HPDE6-E6E7 (cell line): ENCODE measurements around the gene MRM1.
A peak's percentile ranks its signal among the peaks of the same experiment; 100 is the strongest.

Experiments used
- DNase-seq: peaks from one replicate; pipeline ENCODE4 v3.0.0; 2011; ENCODE audit warnings: missing footprints; ENCODE audit errors: extremely low spot score

Gene MRM1, protein sequence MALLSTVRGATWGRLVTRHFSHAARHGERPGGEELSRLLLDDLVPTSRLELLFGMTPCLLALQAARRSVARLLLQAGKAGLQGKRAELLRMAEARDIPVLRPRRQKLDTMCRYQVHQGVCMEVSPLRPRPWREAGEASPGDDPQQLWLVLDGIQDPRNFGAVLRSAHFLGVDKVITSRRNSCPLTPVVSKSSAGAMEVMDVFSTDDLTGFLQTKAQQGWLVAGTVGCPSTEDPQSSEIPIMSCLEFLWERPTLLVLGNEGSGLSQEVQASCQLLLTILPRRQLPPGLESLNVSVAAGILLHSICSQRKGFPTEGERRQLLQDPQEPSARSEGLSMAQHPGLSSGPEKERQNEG

DNA sequence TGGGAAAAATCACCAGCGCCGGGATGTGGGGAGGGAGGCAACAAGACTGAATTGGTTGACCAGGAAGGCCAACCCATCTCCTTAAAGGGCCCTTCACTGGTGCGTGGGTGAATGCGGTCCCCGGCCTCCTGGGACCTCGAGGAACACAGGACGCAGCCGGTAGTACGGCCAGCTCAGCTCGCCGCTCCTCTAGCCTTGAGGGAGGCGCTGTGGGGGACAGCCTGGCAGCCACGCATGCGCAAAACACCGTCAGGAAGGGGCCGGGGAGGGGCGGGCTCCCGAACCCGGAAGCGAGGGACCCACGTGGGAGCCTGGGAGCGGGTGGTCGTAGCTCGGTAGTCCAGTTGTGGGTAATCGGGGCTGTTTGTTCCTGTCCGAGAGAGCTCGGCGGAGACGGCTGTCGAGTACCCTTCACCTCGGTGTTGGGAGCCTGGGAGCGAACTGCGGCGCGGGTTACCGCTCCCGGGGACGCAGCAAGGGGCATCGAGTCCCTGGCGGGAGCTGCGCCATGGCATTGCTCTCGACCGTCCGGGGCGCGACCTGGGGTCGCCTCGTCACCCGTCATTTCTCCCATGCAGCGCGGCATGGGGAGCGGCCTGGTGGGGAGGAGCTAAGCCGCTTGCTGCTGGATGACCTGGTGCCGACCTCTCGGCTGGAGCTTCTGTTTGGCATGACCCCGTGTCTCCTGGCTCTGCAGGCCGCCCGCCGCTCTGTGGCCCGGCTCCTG, at the start of gene MRM1:
Gene MRM1 (plus strand): TSS at position 281 of the 727 bp plus-strand sequence. CDS start 228 bp downstream, at position 509.
- DNase-seq: peak; percentile 84

DNA sequence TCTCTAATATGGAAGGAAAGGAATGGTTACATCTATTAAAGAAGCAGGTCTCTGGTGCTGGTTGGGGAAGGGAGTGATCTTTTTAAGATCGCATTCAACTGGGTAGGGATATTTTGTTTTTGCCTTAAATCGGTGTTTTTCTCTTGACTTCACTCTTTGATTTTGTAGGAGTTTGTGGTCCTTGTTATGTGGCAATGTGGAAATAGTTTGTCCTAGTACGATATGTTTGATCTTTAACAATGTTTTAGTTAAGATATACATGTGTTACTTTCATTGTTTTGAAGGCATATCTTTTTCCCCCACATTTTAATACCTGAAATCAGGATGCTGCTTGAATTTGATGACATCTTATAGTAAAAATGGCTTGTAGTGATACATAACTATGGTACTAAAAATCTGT, 47.9 kb upstream of the MRM1 start:
- DNase-seq: no peak

- no peak for DNase-seq
Measured at GRCh38 chr17:36566081-36566480, 35.3 kb upstream of the MRM1 start.

DNA sequence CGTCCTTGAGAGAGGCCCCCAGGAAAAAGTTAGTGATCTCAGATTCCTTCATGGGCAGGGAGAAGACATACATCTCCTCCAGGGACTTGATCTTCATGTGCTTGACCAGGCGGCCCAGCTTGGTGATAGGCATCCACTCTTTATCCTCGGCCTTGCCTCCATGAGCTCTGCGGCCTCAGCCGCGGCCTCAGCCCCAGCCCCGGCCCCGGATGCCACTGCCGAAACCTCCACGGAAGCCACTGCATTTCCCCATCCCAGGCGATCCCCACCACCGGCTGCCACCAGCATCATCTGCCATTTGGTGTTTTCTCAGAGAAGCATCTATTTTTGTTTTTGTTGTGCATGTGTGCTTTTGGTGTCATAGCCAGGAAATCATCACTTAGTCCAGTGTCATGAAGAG, 26.4 kb upstream of the MRM1 start:
- no peak for DNase-seq

- no peak for DNase-seq
Measured at GRCh38 chr17:36576793-36577192, 24.6 kb upstream of the MRM1 start.

- no peak for DNase-seq
Measured at GRCh38 chr17:36578671-36579070, 22.7 kb upstream of the MRM1 start.

- DNase-seq: no peak
Measured at GRCh38 chr17:36583787-36584186, 17.6 kb upstream of the MRM1 start.

GRCh38 chr17:36586138-36586537, 15.2 kb upstream of the MRM1 start:
- no peak for DNase-seq

DNA sequence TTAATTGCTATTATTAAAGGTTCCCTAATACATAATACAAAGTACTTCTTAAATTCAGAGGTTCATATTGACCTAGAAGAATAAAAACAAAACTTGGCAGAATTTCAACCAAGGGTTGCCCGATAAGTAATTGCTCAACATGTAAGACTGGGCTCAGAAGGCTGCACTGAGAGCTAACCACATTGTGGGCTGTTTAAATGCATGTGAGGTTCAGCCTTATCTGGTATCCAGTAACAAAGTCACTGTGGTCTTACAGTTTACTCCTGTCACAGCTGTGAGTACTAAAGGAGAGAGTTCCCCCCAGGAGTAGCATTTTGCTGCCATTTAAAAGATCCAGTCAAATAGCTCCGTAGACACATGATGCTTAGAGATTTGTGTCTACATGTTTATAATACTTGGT, 11.3 kb upstream of the MRM1 start:
- no peak for DNase-seq

GRCh38 chr17:36591434-36592315, 9.7 kb upstream of the MRM1 start, which contains the start of gene DHRS11:
Gene DHRS11 (plus strand): TSS chr17:36591879. CDS start chr17:36592010, 131 bp downstream.
- peak; percentile 93 for DNase-seq

GRCh38 chr17:36592316-36592715, 9.1 kb upstream of the MRM1 start:
- DNase-seq: no peak

GRCh38 chr17:36592716-36593321, 8.6 kb upstream of the MRM1 start:
- no peak for DNase-seq

GRCh38 chr17:36593656-36594316, 7.6 kb upstream of the MRM1 start:
- no peak for DNase-seq

DNA sequence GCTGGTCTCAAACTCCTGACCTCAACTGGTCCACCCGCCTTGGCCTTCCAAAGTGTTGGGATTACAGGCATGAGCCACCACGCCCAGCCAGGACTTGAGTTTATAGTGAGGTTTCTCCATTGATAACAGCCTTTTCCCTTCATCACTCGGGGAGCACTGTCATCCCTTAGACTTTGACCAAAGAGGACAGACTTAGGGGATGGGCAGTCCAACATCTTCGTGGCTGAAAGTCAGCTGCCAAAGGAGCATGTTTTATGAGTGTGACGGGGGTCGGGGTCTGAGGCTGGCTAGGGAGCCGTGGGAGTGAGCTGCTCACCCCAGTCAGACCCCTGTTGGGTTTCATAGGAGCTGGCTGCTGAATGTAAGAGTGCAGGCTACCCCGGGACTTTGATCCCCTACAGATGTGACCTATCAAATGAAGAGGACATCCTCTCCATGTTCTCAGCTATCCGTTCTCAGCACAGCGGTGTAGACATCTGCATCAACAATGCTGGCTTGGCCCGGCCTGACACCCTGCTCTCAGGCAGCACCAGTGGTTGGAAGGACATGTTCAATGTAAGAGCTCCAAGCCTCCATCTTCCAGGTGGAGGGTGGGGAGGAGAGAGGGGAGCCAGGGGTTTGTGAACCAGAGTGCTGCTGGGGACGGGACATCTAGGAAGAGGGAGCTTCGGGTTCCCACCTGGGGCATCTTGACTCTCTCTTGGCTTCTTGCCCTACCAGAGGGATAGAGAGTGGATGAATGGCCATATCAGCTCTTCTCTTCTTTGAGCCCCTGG, 6.6 kb upstream of the MRM1 start:
- DNase-seq: no peak

GRCh38 chr17:36597226-36597625, 4.2 kb upstream of the MRM1 start:
- DNase-seq: no peak

DNA sequence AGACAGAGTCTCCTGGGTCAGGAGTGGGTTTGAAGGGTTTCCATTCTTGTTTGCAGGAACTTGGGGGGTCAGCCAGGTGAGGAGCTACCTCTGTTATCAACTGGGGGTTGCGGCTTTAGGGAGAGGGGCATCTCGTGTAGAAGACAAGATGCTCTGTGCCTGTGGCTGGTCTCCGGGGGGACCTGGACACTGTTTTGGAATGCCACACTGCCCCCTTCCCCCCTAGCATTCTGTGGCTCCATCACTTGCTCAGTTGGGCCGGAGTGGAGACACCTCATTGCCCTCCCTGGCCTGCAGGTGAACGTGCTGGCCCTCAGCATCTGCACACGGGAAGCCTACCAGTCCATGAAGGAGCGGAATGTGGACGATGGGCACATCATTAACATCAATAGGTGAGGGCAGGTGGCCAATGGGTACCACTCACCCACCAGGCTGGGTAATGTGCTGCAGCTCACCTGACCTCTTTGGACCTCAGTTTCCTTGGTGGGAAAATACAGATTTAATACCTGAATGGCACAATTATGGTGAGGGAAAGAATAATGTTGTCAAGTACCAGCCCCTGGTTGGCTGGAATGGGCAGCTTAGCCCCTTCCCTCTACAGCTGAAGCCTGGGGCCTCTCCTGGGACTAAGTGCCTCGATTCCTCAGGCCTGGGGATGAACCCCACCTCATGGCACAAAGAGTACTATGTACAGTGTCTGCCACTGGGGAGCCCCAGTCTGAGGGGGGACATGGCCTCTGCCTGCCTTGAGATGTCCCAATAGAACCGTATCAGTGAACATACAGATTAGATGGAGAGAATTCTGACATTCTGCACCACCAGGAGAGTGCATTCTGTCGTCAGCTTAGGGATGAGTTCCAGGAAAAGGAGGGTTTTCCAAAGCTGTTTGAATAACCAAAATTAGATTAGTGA, 3.3 kb upstream of the MRM1 start:
- DNase-seq: no peak

GRCh38 chr17:36598951-36599401, 2.4 kb upstream of the MRM1 start:
- no peak for DNase-seq

DNA sequence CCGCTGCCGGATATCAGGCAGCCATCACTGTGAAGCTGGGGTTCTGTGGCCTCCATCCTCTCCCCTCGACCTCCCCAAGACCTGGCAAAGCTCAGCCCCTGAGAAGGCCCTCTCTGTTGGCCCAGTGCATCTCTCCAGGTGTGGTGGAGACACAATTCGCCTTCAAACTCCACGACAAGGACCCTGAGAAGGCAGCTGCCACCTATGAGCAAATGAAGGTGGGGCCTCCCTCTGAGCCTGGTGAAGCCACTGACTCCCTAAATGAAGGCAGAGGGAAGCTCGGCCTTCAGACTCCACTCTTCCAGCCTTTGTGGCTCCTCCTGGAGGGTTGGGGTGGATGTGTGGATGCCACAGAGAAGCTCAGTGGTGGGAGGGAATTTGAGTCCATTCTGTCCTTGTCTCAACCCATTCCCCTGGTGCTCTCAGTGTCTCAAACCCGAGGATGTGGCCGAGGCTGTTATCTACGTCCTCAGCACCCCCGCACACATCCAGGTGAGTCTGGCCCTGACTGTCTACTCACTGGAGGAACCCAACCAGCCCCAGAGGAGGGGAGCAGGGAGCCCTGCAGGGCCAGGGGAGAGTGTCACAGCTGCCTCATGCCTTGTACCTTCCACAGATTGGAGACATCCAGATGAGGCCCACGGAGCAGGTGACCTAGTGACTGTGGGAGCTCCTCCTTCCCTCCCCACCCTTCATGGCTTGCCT, 1.7 kb upstream of the MRM1 start:
- no peak for DNase-seq

DNA sequence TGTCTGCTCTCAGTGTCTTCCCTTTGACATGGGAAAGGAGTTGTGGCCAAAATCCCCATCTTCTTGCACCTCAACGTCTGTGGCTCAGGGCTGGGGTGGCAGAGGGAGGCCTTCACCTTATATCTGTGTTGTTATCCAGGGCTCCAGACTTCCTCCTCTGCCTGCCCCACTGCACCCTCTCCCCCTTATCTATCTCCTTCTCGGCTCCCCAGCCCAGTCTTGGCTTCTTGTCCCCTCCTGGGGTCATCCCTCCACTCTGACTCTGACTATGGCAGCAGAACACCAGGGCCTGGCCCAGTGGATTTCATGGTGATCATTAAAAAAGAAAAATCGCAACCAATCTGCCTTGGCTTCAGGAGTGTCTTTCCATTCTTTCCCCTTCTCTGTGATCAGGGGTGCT, 918 bp upstream of the MRM1 start:
- DNase-seq: no peak
